Pons (tissue), 1 donor: ENCODE data around the gene FGF21.
A peak's percentile ranks its signal among the peaks of the same experiment; 100 is the strongest.
"Not testable (repeated sequence)": the region's sequence is repeated elsewhere in the genome, so short reads cannot be mapped to it uniquely, and the experiment has no call there.

ENCODE experiments used
- DNase-seq: peaks from one replicate; pipeline ENCODE4 v3.0.0-alpha.2; 2016; ENCODE audit warnings: low spot score

The FGF21 gene

GRCh38 chr19:48755084-48755641 is at the start of gene FGF21:
TSS of gene FGF21 (plus strand) at chr19:48755524. CDS start at chr19:48756237, 713 bp downstream.
- DNase-seq: no peak

GRCh38 chr19:48708471-48708870 is 46.9 kb upstream of the FGF21 start:
- DNase-seq: no peak

GRCh38 chr19:48711106-48711662 is 44.1 kb upstream of the FGF21 start:
- DNase-seq: no peak

GRCh38 chr19:48713041-48713863 is 42.1 kb upstream of the FGF21 start:
- no peak for DNase-seq

- peak; percentile 100 for DNase-seq
Observed at GRCh38 chr19:48713864-48714755, 41.2 kb upstream of the FGF21 start.

GRCh38 chr19:48714759-48715675 is 40.3 kb upstream of the FGF21 start:
- DNase-seq: no peak

- DNase-seq: no peak
Observed at GRCh38 chr19:48715681-48716171, 39.6 kb upstream of the FGF21 start.

- DNase-seq: no peak
Observed at GRCh38 chr19:48716562-48717291, 38.6 kb upstream of the FGF21 start.

GRCh38 chr19:48718106-48718505 is 37.2 kb upstream of the FGF21 start:
- not testable (repeated sequence) for DNase-seq

- no peak for DNase-seq
Observed at GRCh38 chr19:48718711-48719231, 36.6 kb upstream of the FGF21 start.

GRCh38 chr19:48719263-48720171 is 35.8 kb upstream of the FGF21 start, which contains the start of gene MAMSTR:
TSS of gene MAMSTR (minus strand) at chr19:48719725. CDS start at chr19:48719031, 694 bp downstream.
- no peak for DNase-seq

GRCh38 chr19:48720251-48720612 is 35.1 kb upstream of the FGF21 start:
- DNase-seq: no peak

GRCh38 chr19:48720613-48721296 is 34.6 kb upstream of the FGF21 start:
- DNase-seq: peak; percentile 100

- DNase-seq: no peak
Observed at GRCh38 chr19:48722196-48722708, 33.1 kb upstream of the FGF21 start.

- peak; percentile 75 for DNase-seq
Observed at GRCh38 chr19:48724796-48725753, 30.2 kb upstream of the FGF21 start.

GRCh38 chr19:48726556-48726955 is 28.8 kb upstream of the FGF21 start:
- DNase-seq: no peak
